Islet of Langerhans (tissue), 1 donor: ENCODE results near the gene ZMIZ2.
"Not testable (repeated sequence)": the region's sequence is repeated elsewhere in the genome, so short reads cannot be mapped to it uniquely, and the experiment has no call there.

Experiments used
- FAIRE-seq: peaks from one replicate; lab custom pipeline; 2011; peaks lifted over from hg19 to GRCh38; lab: Jason Lieb, UNC

The ZMIZ2 gene

GRCh38 chr7:44729949-44730590 is 18.6 kb upstream of the ZMIZ2 start:
- FAIRE-seq = no peak

- FAIRE-seq = not testable (repeated sequence)
Observed at GRCh38 chr7:44732971-44733370, 15.7 kb upstream of the ZMIZ2 start.

GRCh38 chr7:44733708-44734481 is 14.8 kb upstream of the ZMIZ2 start:
- FAIRE-seq = no peak

GRCh38 chr7:44735403-44736165 is 13.1 kb upstream of the ZMIZ2 start:
- no peak for FAIRE-seq

GRCh38 chr7:44736896-44737295 is 11.8 kb upstream of the ZMIZ2 start:
- no peak for FAIRE-seq

GRCh38 chr7:44738051-44738723 is 10.5 kb upstream of the ZMIZ2 start:
- FAIRE-seq = no peak

GRCh38 chr7:44738876-44739665 is 9.6 kb upstream of the ZMIZ2 start:
- FAIRE-seq = no peak

GRCh38 chr7:44740055-44740454 is 8.6 kb upstream of the ZMIZ2 start:
- no peak for FAIRE-seq

- no peak for FAIRE-seq
Observed at GRCh38 chr7:44743750-44744149, 4.9 kb upstream of the ZMIZ2 start.

- FAIRE-seq = no peak
Observed at GRCh38 chr7:44748948-44749731, 493 bp downstream of the ZMIZ2 start.

GRCh38 chr7:44749992-44750391 is 1.3 kb downstream of the ZMIZ2 start:
- FAIRE-seq = no peak

- FAIRE-seq = no peak
Observed at GRCh38 chr7:44750424-44750823, 1.8 kb downstream of the ZMIZ2 start.

- no peak for FAIRE-seq
Observed at GRCh38 chr7:44750921-44751571, 2.4 kb downstream of the ZMIZ2 start.

GRCh38 chr7:44752822-44753221 is 4.2 kb downstream of the ZMIZ2 start:
- FAIRE-seq = no peak

- FAIRE-seq = no peak
Observed at GRCh38 chr7:44754802-44755697, 6.4 kb downstream of the ZMIZ2 start.

- FAIRE-seq = no peak
Observed at GRCh38 chr7:44755698-44756627, 7.3 kb downstream of the ZMIZ2 start.

- FAIRE-seq = no peak
Observed at GRCh38 chr7:44756904-44757303, 8.3 kb downstream of the ZMIZ2 start.

- FAIRE-seq = no peak
Observed at GRCh38 chr7:44757311-44757710, 8.7 kb downstream of the ZMIZ2 start.
